GM12874 (cell line): Measurements from ENCODE around the gene GPSM3.

Experiments used
- TF ChIP-seq, protein P1 (sequence below): IDR thresholded peaks from 2 replicates; pipeline ENCODE4 v1.5.1; 2011; ENCODE audit warnings: low read depth, mild to moderate bottlenecking, control low read depth, low read length, moderate library complexity; ENCODE audit not compliant: insufficient read depth

The GPSM3 gene

DNA sequence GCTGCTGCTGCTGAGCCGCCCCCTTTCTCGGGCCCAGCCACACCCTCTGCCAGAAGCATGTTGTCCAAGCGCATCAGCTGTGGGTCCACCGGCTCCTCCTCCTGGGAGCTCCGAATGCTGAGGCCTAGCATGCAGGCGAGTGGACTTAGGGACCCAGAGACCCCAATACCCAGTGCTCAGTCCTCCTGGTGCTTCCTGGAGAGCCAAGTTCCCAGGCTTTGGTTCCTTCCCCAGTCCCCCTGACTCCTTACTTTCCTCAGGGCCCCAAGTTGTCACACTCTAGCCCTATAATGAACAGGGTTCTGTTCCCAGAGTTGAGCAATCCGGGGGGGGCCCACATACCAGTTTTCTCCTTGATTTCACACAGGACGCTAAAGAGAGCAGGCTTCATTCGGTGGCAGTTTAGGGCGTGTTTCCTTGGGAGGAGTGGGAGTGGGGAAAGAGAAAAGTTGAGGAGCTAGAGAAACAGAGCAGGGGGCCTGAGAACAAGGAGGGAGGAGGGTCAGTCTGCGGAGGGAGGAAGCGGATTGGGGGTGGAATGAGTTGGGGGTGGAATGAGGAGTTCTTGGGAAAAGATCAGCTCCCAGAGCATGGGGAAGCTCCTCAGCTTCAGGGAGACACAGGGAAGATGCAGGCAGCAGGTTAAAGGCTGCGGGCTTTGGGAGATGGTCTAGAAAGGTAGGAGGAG, 3.9 kb downstream of the GPSM3 start:
- TF ChIP-seq, protein P1, sequence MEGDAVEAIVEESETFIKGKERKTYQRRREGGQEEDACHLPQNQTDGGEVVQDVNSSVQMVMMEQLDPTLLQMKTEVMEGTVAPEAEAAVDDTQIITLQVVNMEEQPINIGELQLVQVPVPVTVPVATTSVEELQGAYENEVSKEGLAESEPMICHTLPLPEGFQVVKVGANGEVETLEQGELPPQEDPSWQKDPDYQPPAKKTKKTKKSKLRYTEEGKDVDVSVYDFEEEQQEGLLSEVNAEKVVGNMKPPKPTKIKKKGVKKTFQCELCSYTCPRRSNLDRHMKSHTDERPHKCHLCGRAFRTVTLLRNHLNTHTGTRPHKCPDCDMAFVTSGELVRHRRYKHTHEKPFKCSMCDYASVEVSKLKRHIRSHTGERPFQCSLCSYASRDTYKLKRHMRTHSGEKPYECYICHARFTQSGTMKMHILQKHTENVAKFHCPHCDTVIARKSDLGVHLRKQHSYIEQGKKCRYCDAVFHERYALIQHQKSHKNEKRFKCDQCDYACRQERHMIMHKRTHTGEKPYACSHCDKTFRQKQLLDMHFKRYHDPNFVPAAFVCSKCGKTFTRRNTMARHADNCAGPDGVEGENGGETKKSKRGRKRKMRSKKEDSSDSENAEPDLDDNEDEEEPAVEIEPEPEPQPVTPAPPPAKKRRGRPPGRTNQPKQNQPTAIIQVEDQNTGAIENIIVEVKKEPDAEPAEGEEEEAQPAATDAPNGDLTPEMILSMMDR = no peak

DNA sequence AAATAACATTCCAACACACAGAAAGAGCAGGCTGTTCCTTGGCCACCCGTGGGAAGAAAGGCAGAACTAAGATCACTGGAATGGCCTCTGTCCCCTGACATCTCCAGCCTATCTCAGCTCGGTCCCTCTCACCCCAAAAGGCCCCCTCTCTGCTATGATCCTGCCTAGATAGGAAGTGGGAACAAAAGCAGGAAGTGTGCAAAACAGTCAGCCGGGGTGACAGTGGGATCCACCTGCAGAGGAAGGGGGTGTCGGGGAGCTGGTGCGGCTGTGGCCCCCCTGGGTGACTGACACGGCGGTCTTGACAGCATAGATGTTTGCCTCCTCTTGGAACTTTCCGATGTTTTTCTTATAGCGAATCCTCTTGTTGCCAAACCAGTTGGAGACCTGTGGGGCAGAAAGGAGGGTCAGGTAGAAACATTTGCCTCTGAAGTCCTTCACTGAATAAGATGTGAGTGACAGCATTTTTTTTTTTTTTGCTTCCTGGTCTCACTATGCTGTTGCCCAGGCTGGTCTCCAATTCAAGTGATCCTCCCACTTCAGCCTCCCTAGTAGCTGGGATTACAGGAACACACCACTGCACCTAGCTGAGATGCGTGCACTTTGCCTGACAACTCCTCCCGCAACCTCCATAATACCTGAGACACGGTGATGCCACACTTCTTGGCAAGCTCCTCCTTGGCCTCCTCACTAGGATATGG, 5.3 kb downstream of the GPSM3 start:
- TF ChIP-seq, protein P1 = no peak

DNA sequence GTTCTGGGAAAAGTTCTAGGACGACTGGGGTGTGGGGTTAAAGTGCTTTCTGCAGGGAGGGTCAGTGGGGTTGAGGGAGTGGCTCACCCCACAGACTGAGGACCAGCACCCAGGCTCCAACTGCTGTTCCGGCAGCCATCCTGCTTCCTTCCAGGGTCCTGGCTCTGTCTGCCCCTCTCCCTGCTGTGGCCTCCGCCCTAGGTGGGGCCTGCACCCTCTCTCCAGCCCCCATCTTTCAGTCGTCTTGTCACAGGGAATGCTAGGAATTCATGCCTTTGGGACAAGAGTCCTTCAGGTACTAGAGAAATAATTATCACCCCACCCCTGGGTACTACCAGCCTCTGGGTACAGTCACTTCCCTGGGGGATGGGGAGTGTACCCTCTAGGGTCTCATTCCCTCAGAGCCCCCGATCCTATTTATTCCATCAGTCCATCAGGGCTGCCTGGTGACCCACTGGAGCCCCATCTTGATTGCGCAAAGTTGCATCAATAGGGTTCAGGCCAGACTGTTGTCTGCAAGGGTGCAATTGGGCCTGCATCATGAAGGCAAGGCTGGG, 8.3 kb downstream of the GPSM3 start, which contains the start of gene AGER:
Gene AGER (minus strand): TSS at position 170 of the 557 bp plus-strand sequence. CDS start 31 bp downstream, at position 139.
- TF ChIP-seq, protein P1 = no peak

DNA sequence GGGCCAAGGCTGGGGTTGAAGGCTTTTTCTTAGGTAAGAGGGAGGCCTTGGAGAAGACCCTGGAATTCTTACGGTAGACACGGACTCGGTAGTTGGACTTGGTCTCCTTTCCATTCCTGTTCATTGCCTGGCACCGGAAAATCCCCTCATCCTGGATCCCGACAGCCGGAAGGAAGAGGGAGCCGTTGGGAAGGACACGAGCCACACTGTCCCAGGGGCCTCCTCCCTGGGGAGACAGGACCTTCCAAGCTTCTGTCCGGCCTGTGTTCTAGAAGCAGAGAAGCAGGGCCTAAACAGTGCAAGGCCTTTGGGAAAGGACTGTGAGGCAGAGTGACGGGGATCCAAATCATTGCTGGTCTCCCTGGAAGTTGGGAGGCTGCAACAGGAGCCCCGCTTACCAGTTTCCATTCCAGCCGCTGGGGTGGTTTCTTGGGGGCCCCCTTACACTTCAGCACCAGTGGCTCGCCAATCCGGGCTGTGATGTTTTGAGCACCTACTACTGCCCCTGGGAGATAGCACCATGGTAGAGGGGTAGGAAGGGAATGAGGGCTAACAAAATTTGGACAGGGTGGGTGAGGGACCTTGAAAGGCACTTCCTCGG, 8.9 kb downstream of the GPSM3 start:
- TF ChIP-seq, protein P1 = no peak

DNA sequence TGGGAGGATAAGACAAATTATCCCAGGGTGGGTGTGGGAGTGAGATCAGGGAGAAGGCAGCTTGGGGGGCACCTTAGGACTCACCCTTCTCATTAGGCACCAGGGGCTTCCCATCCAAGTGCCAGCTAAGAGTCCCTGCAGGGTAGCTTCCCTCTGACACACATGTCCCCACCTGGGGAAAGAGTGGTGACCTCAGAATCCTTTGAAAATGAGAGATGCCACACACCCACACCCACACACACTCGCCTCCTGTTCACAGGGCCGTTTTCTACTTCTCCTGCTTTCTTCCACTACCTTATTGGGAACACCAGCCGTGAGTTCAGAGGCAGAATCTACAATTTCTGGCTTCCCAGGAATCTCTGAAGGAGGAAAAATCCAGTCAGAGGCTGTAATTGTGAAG, 9.4 kb downstream of the GPSM3 start:
- TF ChIP-seq, protein P1 = no peak

DNA sequence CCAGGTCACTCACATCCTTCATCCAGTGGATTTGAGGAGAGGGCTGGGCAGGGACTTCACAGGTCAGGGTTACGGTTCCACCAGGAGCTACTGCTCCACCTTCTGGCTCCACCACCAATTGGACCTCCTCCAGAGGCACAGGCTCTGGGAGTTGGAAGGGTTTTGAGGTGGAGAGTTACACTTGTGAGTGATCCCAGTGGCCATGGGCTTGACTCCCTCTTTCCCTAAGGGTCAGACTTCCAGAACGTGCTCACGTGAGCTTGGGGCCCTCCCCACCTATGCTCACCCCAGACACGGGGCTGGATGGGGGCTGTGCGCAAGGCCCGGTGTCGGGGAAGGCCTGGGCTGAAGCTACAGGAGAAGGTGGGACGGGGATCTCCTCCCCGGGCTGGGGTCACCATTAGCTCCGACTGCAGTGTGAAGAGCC, 9.9 kb downstream of the GPSM3 start:
- TF ChIP-seq, protein P1 = no peak

DNA sequence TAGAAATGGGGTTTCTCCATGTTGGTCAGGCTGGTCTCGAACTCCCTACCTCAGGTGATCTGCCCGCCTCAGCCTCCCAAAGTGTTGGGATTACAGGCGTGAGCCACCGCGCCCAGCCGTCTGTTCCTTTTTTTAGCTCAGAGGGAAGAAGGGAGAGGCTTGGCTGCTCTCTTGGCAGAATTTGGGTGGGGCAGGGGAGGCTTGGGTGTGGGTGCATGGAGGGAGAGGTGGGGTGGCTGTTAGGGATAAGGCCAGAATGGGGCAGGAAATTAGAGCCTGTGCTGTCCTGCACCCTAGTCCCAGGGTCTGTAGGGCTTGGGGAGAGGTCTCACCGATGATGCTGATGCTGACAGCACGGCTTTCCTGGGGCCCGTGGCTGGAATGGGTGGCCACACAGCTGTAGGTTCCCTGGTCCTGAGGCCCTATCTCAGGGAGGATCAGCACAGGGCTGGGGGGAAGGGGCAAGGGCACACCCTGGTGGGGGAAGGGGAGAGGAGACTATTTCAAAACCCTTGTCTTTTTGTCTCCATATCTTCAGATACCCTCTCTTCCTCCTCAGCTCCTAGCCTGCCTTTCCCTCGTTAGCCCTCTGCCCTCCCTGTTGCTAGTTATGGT, 10.4 kb downstream of the GPSM3 start:
- TF ChIP-seq, protein P1 = no peak
